Duodenal mucosa (tissue), 2 donors: ENCODE measurements around the gene SLA2.
"Not testable (repeated sequence)": the region's sequence is repeated elsewhere in the genome, so short reads cannot be mapped to it uniquely, and the experiment has no call there.

Experiments
- H3K27ac ChIP-seq: one replicate; pipeline ENCODE4 v1.7.0; 2013; ENCODE audit warnings: low read depth, low read length
- H3K27me3 ChIP-seq, 2 donors: one replicate each; pipeline ENCODE4 v1.7.0; 2013; ENCODE audit warnings: low read length in 2 of 2, control low read depth in 1 of 2; ENCODE audit not compliant: insufficient read depth in 2 of 2, control insufficient read depth in 1 of 2
- H3K36me3 ChIP-seq, 2 donors: one replicate each; pipeline ENCODE4 v1.7.0; 2013; ENCODE audit warnings: low read length in 2 of 2, control low read depth in 1 of 2; ENCODE audit not compliant: insufficient read depth in 2 of 2, control insufficient read depth in 1 of 2
- H3K4me1 ChIP-seq, 2 donors: one replicate each; pipeline ENCODE4 v1.7.0; 2013; ENCODE audit warnings: low read length in 2 of 2, control low read depth in 1 of 2; ENCODE audit not compliant: insufficient read depth in 2 of 2, control insufficient read depth in 1 of 2
- H3K4me3 ChIP-seq, 2 donors: one replicate each; pipeline ENCODE4 v1.7.0; 2013; ENCODE audit warnings: low read length in 2 of 2, low read depth in 1 of 2
- H3K9ac ChIP-seq, 2 donors: one replicate each; pipeline ENCODE4 v1.7.0; 2013; ENCODE audit warnings: low read length in 2 of 2, low read depth in 1 of 2
- H3K9me3 ChIP-seq, 2 donors: one replicate each; pipeline ENCODE4 v1.7.0; 2013; ENCODE audit warnings: low read length in 2 of 2, control low read depth in 1 of 2; ENCODE audit not compliant: control insufficient read depth in 1 of 2

The SLA2 gene

DNA sequence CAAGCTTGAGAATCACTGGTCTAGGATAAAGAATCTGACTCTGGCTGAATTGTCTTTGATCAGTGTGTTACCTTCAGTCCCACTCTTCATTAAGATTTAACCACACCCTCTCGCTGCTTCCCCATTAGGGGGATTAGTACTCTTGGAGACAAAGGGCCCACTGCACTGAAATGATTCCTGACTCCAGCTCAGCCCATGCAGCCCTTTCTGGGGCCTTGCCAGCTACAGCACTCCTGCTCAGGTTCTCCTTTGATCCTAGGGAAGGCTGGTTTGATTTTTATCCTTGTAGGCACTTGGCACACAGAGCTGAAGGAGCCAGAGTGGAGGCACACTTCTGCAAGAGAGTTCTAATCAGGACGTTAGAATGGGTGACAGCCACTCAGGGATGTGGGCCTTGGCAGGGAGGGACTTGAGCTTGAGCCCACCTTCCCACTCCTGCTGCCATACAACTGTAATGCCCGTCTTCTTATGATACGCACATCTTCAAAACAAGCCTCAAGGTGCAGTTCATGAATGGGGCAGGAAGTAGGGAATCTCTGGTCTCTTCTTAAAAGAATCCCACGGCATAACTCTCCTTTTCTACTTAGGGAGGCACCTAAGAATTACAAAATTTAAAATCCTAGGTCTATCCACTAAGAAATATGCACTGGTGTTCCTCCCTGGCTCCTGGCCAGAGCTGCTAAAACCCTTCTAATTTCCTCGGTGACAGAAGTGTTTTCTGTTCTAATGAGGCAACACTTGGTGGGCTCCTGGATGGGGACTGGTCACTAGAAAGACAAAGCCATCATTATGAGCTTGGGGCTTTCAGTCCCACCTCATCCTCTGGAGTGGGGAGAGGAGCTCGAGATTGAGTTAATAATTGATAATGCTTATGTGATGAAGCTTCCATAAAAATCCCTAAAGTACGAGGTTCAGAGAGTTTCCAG, 1.5 kb upstream of the SLA2 start:
- Histone ChIP-seq H3K9me3 (no peaks in the 10 kb centered on the region), H3K27ac (no peak overlapping the region), H3K4me3 (no peak overlapping the region), H3K4me1 (no peaks in the 10 kb centered on the region), H3K27me3 (no peaks in the 10 kb centered on the region), H3K9ac (no peak overlapping the region), H3K36me3 (no peaks in the 10 kb centered on the region)

DNA sequence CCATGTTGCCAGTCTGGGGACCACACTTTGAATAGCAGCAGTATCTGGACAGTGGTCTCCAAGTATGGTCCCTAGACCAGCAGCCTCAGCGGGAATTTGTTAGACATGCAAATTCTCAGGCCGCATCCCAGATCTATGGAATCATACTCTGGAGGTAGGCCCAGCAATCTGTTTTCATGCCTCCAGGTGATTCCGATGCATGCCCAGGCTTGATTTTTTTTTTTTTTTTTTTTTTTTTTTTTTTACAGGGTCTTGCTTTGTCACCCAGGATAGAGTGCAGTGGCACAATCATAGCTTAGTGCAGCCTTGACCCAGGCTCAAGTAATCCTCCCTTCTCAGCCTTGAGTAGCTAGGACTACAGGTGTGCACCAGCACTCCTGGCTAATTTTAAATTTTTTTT, 682 bp upstream of the SLA2 start:
- Histone ChIP-seq H3K27me3 (no peaks in the 10 kb centered on the region), H3K4me3 (no peak overlapping the region), H3K9ac (no peak overlapping the region), H3K4me1 (no peaks in the 10 kb centered on the region), H3K36me3 (no peaks in the 10 kb centered on the region), H3K9me3 (no peaks in the 10 kb centered on the region), H3K27ac (no peak overlapping the region)

DNA sequence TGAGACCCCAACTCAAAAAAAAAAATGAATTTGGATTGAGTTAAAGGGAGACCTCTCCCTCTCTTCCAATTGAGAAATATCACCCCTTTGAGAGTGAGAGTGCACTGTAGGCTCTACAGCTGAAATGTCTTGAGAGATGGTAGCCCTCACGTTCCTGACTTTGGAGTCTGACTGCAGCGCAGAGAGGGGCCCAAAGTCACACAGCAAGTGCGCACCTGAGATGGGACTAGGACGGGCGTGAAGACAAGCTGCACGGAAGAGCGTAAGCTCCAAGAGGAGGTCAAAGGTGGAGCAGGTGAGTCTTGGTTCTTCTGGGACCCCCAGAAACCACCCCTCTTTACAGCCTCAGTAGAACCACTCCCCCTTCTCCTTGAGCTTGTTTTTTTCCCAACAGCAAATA, 643 bp downstream of the SLA2 start:
- H3K9me3 ChIP-seq: no peaks in the 10 kb centered on the region
- no peaks in the 10 kb centered on the region for H3K27me3 ChIP-seq
- no peak overlapping the region for H3K27ac ChIP-seq
- no peak overlapping the region for H3K9ac ChIP-seq
- no peaks in the 10 kb centered on the region for H3K36me3 ChIP-seq
- peak overlapping the region; percentile 0 to 24 for H3K4me3 ChIP-seq
- no peaks in the 10 kb centered on the region for H3K4me1 ChIP-seq

DNA sequence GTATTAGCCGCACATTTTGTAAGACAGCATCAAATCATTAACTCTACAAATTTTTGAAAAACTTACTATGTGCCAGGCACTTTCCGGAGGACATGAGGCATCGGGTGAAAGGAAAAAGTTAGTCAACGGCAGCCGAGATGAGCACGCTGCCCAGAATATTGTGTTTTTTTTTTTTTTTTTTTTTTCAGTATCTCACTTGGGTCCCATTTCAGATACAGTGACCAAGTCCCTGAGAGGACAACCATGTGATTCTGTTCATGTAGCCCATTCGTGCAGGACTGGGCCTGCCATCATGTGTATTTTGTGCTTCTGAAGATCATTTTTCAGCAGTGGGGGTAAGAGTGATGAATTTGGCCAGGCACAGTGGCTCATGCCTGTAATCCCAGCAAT, 1.3 kb downstream of the SLA2 start:
- Histone ChIP-seq H3K4me1 (no peaks in the 10 kb centered on the region), H3K36me3 (no peaks in the 10 kb centered on the region), H3K9ac (no peak overlapping the region), H3K4me3 (peak overlapping the region; percentile 11 to 34), H3K27me3 (no peaks in the 10 kb centered on the region), H3K9me3 (no peaks in the 10 kb centered on the region), H3K27ac (no peak overlapping the region)

DNA sequence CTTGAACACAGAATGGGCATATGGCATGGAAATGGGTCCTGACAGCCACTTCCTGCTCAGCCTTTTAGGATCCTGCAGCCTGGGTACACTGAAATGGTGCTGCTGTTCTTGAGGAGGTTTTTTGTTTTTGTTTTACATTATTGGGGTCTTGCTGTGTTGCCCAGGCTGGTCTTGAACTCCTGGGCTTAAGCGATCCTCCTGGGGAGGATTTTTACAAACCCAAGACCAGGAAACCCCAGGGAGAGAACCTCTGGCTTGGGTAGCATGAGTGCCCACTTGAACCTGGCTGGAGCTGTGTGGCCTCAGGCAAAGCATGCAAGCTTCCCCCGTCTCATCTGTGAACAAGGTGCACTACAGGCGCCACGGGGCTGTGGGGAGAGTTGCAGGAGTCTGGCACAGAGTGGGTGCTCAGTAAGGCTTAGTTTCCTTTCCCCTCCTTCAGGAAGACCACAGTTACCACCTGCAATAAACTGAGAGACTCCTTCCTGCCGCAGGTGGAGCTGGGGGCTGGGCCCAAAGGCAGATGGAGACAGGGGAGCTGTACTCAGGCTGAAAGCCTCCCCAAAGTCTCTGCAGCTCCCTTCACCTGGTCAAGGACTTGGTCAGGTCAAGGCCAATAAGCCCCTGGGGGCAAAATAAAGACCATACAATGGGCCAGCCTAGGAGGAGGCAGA, 1.8 kb downstream of the SLA2 start:
- H3K27me3 ChIP-seq: no peaks in the 10 kb centered on the region
- peak overlapping the region; percentile 11 to 34 for H3K4me3 ChIP-seq
- no peaks in the 10 kb centered on the region for H3K4me1 ChIP-seq
- no peak overlapping the region for H3K9ac ChIP-seq
- H3K36me3 ChIP-seq: no peaks in the 10 kb centered on the region
- no peaks in the 10 kb centered on the region for H3K9me3 ChIP-seq
- H3K27ac ChIP-seq: no peak overlapping the region

DNA sequence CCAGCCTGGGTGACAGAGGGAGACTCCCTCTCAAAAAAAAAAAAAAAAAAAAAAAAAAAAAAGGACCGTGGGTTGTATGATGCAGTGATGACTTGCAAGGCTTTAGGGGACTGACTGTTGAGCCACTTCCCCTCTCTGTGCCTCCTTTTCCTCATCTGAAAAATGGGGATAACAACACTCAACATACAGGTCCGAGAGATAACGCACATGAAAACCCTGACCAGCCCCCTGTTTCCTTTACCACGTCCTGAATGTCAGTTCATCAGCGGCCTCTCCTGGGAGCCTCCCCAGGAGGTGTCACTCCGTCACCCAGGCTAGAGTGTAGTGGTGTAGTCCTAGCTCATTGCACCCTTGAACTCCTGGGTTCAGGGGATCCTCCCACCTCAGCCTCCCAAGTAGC, 3.9 kb downstream of the SLA2 start:
- no peak overlapping the region for H3K9ac ChIP-seq
- H3K4me1 ChIP-seq: no peaks in the 10 kb centered on the region
- H3K27me3 ChIP-seq: no peaks in the 10 kb centered on the region
- no peaks in the 10 kb centered on the region for H3K9me3 ChIP-seq
- H3K36me3 ChIP-seq: no peaks in the 10 kb centered on the region
- H3K4me3 ChIP-seq: no peak overlapping the region
- no peak overlapping the region for H3K27ac ChIP-seq

DNA sequence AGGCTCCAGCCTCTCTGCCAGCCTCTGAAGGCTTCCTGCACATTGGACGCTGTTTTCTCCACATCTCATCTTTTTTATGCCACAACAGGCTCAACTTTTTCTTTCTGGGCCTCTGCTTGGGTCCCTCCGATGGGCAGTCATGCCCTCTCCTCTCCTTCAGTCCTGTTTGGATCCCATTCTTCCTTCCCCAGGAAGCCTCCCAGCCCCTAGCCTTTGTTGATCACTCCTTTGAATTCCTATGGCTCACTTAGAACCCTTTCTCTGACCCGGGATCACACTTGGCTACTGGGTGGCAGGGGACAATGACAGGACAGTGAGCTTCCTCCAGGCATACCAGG, 4.5 kb downstream of the SLA2 start:
- no peaks in the 10 kb centered on the region for H3K4me1 ChIP-seq
- H3K9me3 ChIP-seq: no peaks in the 10 kb centered on the region
- no peak overlapping the region for H3K9ac ChIP-seq
- no peaks in the 10 kb centered on the region for H3K36me3 ChIP-seq
- no peaks in the 10 kb centered on the region for H3K27me3 ChIP-seq
- H3K4me3 ChIP-seq: no peak overlapping the region
- no peak overlapping the region for H3K27ac ChIP-seq

DNA sequence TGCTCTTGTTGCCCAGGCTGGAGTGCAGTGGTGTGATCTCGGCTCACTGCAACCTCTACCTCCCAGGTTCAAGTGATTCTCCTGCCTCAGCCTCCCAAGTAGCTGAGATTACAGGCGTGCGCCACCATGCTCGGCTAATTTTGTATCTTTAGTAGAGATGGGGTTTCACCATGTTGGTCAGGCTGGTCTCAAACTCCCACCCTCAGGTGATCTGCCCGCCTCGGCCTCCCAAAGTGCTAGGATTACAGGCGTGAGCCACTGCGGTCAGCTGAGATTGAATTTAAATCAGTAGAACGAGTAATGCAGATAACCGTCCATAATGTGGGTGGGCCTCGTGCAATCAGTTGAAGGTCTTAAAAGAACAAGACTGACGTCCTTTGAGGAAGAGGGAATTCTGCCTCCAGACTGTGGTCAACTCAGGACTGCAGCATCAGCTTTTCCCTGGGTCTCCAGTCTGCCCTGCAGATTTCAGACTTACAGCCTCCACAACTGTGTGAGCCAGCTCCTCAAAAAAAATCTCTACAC, 7.1 kb downstream of the SLA2 start:
- H3K4me3 ChIP-seq: not testable (repeated sequence)

DNA sequence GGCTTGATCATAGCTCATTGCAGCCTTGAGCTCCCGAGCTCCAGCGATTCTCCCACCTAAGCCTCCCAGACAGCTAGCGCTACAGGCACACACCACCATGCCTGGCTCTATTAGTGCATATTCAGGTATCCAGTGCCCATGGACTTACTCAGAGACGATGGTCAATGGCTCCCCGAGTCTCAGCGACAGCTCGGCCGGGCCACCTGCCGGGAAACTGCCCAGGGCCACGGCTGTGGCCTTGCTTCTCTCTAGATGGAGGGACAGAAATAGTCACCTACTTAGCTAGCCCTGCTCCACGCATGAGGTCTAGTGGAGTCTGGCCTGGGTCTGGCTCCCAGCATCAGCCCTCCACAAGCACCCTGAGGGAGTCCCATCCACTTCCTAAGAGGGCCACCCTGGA, 11.7 kb downstream of the SLA2 start:
- Histone ChIP-seq H3K36me3 (no peaks in the 10 kb centered on the region), H3K9ac (no peak overlapping the region), H3K27me3 (no peaks in the 10 kb centered on the region), H3K4me3 (no peak overlapping the region), H3K4me1 (peaks cover 0 to 3% of the 10 kb centered on the region in 2 donors), H3K27ac (no peak overlapping the region), H3K9me3 (no peaks in the 10 kb centered on the region)

More for the DNA sequence above, 7.1 kb downstream of the SLA2 start:
- not testable (repeated sequence) for H3K27me3 ChIP-seq, H3K27ac ChIP-seq, H3K36me3 ChIP-seq, H3K4me1 ChIP-seq, H3K9ac ChIP-seq, H3K9me3 ChIP-seq

DNA sequence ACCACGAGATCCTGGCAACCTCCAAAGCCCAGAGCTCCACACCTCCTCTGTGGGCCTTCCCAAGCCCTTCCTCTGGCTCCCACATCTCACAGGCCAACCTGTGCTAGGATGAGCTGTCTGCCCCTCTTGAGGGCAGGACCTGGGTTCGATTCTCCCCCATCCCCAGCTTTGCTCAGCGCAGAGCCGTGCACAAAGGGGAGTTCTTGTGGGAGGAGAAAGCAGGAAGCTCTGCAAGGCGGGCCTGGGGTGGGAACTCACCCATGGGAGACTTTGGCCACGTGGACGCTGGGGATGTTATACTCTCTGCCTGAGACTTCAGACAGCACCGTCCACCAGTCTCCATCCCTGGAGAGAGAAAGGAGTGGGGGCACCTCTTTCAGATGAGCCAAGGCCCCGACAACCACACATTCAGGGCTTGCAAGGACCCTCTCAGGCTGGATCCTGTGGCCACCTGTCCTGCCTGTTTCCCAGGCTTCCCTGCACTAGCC, 12.7 kb downstream of the SLA2 start:
- Histone ChIP-seq H3K27me3 (no peaks in the 10 kb centered on the region), H3K4me1 (peaks cover 0 to 3% of the 10 kb centered on the region in 2 donors), H3K9ac (no peak overlapping the region), H3K27ac (no peak overlapping the region), H3K9me3 (no peaks in the 10 kb centered on the region), H3K4me3 (no peak overlapping the region), H3K36me3 (no peaks in the 10 kb centered on the region)
